ENCODE results near the gene C6orf132.

C6orf132 gene

GRCh38 chr6:42071881-42072583 is 70.4 kb downstream of the C6orf132 start:
- FAIRE-seq, result no peak

GRCh38 chr6:42068872-42069522 is 73.4 kb downstream of the C6orf132 start:
- FAIRE-seq, result no peak

- no peak for FAIRE-seq
Measured at GRCh38 chr6:42068173-42068572, 74.2 kb downstream of the C6orf132 start.

- no peak for FAIRE-seq
Measured at GRCh38 chr6:42066156-42066675, 76.2 kb downstream of the C6orf132 start.

GRCh38 chr6:42059743-42060142 is 82.7 kb downstream of the C6orf132 start:
- FAIRE-seq, result no peak

GRCh38 chr6:42053601-42054000 is 88.8 kb downstream of the C6orf132 start:
- FAIRE-seq, result no peak

GRCh38 chr6:42051268-42051653 is 91.2 kb downstream of the C6orf132 start:
- no peak for FAIRE-seq
